GM12875 (cell line): ENCODE results near the gene ZNF407.

Experiments used
- H3K4me3 ChIP-seq: one replicate; pipeline ENCODE4 v1.5.1; 2011; ENCODE audit warnings: low read depth, low read length, control low read depth
- CTCF ChIP-seq: IDR thresholded peaks from 2 replicates; pipeline ENCODE4 v1.5.1; 2011; ENCODE audit warnings: low read depth, mild to moderate bottlenecking, control low read depth, inconsistent platforms, low read length, moderate library complexity, borderline replicate concordance; ENCODE audit not compliant: insufficient read depth

Gene ZNF407

GRCh38 chr18:74862094-74862493 lies 264.4 kb downstream of the ZNF407 start:
- no peak overlapping the region for H3K4me3 ChIP-seq
- TF ChIP-seq CTCF, result no peak

GRCh38 chr18:74866577-74866976 lies 268.9 kb downstream of the ZNF407 start:
- no peak overlapping the region for H3K4me3 ChIP-seq
- no peak for TF ChIP-seq CTCF

- H3K4me3 ChIP-seq, result no peak overlapping the region
- TF ChIP-seq CTCF, result no peak
Measured at GRCh38 chr18:74868461-74868860, 270.8 kb downstream of the ZNF407 start.

- TF ChIP-seq CTCF, result no peak
- H3K4me3 ChIP-seq, result no peak overlapping the region
Measured at GRCh38 chr18:74869904-74870863, 272.5 kb downstream of the ZNF407 start.

GRCh38 chr18:74870950-74871349 lies 273.3 kb downstream of the ZNF407 start:
- H3K4me3 ChIP-seq, result no peak overlapping the region

GRCh38 chr18:74873629-74874028 lies 276.0 kb downstream of the ZNF407 start:
- TF ChIP-seq CTCF, result no peak
- H3K4me3 ChIP-seq, result no peak overlapping the region

More at GRCh38 chr18:74870950-74871349, 273.3 kb downstream of the ZNF407 start:
- TF ChIP-seq CTCF, result no peak

- TF ChIP-seq CTCF, result no peak
- H3K4me3 ChIP-seq, result no peak overlapping the region
Measured at GRCh38 chr18:74874351-74874750, 276.7 kb downstream of the ZNF407 start.
